GM10248 (cell line): Measurements from ENCODE around the gene NTRK3.

Experiments used
- CTCF ChIA-PET: fragments of 300-600 bp; sonication (Branson Sonifier 250); formaldehyde crosslinking; extraction: SDS; loops from one replicate; lab custom pipeline; 2021; ENCODE audit warnings: antibody characterized with exemption; lab: Yijun Ruan, JAX
- POLR2A ChIA-PET: fragments of 350-650 bp; sonication (Branson Sonifier 250); formaldehyde crosslinking; extraction: SDS; loops from one replicate; lab custom pipeline; 2020; ENCODE audit warnings: antibody characterized with exemption; lab: Yijun Ruan, JAX
- DNase-seq: peaks from one replicate; pipeline ENCODE4 v3.0.0; 2012; ENCODE audit errors: extremely low spot score
- TF ChIP-seq, protein P1 (sequence below): IDR thresholded peaks from 2 replicates; pipeline ENCODE4 v1.5.1; 2012; ENCODE audit warnings: mild to moderate bottlenecking, low read depth; ENCODE audit errors: extremely low read depth, missing control alignments, control extremely low read depth

NTRK3 gene

DNA sequence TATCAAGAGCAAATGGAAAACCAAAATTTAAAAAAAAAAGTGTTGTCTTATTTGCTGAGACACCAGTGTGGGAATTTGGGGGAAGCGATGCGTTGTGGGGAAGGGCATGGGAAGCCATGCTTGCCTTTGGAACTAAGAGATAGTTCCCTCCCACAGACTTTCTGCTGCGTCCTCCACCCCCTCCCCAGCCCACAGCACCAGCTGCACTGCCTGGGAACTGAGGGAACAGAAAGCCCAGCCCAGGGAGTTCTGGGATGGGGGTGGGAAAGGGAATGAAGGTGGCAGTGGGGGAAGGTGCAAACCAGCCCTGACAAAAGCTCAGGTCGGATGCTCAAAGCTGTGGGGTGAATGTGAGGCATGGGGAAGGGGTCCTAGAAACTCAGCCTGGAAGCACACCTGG is 8.1 kb upstream of the NTRK3 start:
- POLR2A ChIA-PET = no interaction called here
- no peak for DNase-seq
- CTCF ChIA-PET = interaction anchor here (0.6 kb wide), 1 partner anchor 15 kb away, joined by 3 read pairs; no protein-coding TSS in a partner anchor
- TF ChIP-seq, protein P1, sequence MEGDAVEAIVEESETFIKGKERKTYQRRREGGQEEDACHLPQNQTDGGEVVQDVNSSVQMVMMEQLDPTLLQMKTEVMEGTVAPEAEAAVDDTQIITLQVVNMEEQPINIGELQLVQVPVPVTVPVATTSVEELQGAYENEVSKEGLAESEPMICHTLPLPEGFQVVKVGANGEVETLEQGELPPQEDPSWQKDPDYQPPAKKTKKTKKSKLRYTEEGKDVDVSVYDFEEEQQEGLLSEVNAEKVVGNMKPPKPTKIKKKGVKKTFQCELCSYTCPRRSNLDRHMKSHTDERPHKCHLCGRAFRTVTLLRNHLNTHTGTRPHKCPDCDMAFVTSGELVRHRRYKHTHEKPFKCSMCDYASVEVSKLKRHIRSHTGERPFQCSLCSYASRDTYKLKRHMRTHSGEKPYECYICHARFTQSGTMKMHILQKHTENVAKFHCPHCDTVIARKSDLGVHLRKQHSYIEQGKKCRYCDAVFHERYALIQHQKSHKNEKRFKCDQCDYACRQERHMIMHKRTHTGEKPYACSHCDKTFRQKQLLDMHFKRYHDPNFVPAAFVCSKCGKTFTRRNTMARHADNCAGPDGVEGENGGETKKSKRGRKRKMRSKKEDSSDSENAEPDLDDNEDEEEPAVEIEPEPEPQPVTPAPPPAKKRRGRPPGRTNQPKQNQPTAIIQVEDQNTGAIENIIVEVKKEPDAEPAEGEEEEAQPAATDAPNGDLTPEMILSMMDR = no peak

DNA sequence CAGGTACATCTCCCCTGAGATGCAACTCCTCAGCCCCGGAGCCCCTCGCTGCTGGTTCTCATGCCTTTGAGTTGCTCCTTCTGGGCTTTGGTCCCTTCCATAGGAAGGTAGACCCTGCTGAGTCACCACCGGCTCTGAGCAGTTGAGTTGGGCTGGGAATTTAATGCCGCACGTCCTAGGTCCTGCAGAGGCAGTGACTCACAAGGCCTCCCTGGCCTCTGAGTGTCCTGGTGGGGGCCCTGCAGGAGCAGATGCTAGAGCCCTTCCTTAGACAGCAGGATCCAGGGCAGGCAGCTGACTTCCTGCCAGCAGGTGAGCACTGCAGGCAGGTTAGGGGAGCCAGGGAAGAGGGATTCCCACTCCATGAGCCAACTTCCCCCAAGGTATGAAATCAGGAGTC is 5.5 kb upstream of the NTRK3 start:
- no peak for DNase-seq
- CTCF ChIA-PET = interaction anchor here (2.9 kb wide), 1 partner anchor 12 kb away, joined by 21 read pairs; no protein-coding TSS in a partner anchor

DNA sequence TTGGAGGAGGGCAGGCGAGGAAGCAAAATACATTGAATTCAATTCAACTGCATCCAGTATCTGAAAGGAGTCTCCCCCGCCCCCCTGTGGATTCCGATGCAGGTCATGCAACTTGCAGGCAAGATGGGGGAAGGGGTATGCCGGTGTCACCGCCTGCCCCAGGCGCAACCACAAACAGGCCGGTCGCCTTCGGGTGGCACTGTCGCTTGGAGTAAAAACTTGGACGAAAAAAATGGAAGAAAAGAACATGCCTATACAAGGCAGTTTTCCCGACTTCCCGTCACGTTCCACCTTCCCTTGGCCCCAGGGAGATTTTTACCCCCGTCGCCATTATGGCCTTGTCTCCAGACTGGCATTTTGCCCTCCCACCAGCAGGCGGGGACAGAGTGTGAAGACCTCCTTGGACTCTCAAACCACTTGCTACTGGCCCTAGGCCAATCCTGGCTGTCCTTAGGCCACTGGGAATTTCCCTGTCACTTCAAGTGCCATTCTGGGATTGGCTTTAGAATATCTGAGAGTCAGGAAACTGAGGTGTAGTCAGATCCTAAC is 1.6 kb upstream of the NTRK3 start:
- CTCF ChIA-PET = interaction anchor here (5.8 kb wide), 1 partner anchor 11 kb away, joined by 63 read pairs; no protein-coding TSS in a partner anchor
- DNase-seq = no peak
- POLR2A ChIA-PET = no interaction called here

More for the DNA sequence above, 5.5 kb upstream of the NTRK3 start:
- POLR2A ChIA-PET = no interaction called here
- TF ChIP-seq, protein P1 = no peak

DNA sequence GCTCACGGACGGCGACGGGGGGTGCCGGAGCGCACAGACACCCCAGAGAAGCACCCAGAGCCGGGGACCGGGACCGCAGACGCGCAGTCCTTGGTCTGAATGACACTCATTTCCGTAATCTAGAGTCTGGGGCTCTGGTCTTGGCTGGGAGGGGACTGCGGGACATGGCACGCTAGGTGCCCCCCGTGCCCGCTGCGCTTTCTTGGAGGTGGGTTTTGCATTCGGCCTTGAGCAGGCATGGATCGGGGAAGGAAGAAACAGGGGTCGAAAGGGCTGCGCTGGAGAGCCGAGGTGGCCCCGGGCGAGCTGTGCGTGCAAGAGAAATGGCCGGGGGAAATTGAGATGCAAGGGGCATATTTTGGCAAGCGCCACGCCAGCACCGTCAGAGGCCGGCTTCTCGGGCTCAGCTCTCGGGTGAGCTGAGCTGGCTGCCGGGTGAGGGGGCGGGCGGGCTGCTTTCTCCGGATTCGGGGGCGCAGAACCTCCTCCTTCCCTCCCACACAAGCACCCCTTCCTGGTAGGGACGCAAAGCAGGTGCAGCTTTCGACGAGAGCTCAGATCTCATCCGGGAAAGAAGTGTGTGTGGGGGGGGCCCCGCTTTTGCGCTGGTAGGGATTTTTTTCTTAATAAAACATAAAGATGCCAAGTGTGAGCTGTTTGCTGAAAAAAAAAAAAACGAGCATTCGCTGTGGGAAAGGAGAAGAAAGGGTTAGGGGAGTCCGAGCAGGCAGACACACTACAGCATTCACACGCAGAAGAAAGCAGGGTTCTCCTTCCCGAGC is 963 bp upstream of the NTRK3 start:
- DNase-seq = no peak
- ChIA-PET CTCF (interaction anchor here (5.8 kb wide), 1 partner anchor 10 kb away, joined by 63 read pairs; no protein-coding TSS in a partner anchor), POLR2A (no interaction called here)
- TF ChIP-seq, protein P1 = no peak

More for the DNA sequence above, 1.6 kb upstream of the NTRK3 start:
- TF ChIP-seq, protein P1 = peak; percentile 6

DNA sequence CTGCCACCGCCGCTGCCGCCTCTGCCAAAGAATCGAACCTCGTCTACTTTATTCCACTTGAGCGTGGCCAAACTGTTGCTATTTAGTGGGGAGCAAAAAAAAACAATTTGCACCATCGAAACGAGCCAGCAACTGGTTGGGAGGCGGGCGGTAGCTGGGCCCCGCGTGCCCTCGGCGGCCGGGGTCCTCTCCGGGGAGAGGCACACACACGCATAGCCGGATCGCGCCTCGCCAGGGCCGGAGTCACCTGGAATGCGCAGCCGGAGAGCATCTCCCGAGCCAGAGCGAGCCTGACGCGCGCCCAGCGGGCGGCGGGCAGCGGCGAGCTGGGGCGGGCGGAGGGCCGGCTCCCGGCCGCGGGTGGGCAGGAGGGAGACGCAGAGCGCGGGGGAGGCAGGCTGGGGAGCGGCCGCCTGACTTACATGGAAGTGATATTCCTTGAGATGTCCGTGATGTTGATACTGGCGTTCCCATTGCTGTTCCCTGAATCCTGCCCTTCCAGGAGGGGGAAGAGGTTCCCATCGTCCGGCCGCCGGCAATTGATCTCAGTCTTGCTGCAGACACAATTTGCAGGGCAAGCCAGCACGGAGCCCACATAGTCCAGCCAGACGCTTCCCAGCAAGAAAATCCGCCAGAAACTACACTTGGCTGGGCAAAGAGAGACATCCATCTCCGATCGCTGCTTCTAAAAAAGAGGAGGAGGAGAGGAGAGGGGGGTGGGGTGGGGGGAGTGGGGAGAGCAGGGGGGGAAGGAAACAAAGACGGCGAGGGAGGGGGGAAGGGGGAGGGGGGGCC is 858 bp downstream of the NTRK3 start:
- DNase-seq = no peak
- CTCF ChIA-PET = interaction anchor here (5.8 kb wide), 1 partner anchor 8 kb away, joined by 63 read pairs; no protein-coding TSS in a partner anchor

More for the DNA sequence above, 858 bp downstream of the NTRK3 start:
- TF ChIP-seq, protein P1 = no peak
- POLR2A ChIA-PET = no interaction called here
